ENCODE measurements around the gene COL4A2.

The COL4A2 gene

GRCh38 chr13:110463156-110463555 is 156.1 kb downstream of the COL4A2 start:
- DNase-seq, result no peak

GRCh38 chr13:110463871-110464510 is 156.9 kb downstream of the COL4A2 start:
- DNase-seq, result no peak

GRCh38 chr13:110464556-110465333 is 157.7 kb downstream of the COL4A2 start:
- no peak for DNase-seq

- no peak for DNase-seq
These were observed 158.6 kb downstream of the COL4A2 start for GRCh38 chr13:110465696-110466095.

- DNase-seq, result no peak
These were observed 159.3 kb downstream of the COL4A2 start for GRCh38 chr13:110466266-110466915.

GRCh38 chr13:110467516-110468110 is 160.5 kb downstream of the COL4A2 start:
- DNase-seq, result no peak

GRCh38 chr13:110468986-110469495 is 162.0 kb downstream of the COL4A2 start:
- DNase-seq, result no peak

- no peak for DNase-seq
These were observed 162.5 kb downstream of the COL4A2 start for GRCh38 chr13:110469597-110469996.

- no peak for DNase-seq
These were observed 163.4 kb downstream of the COL4A2 start for GRCh38 chr13:110470272-110471009.

- no peak for DNase-seq
These were observed 164.2 kb downstream of the COL4A2 start for GRCh38 chr13:110471156-110471832.

- no peak for DNase-seq
These were observed 164.7 kb downstream of the COL4A2 start for GRCh38 chr13:110471833-110472162.

- DNase-seq, result no peak
These were observed 165.9 kb downstream of the COL4A2 start for GRCh38 chr13:110472904-110473563.

- no peak for DNase-seq
These were observed 167.6 kb downstream of the COL4A2 start for GRCh38 chr13:110474713-110475112.

GRCh38 chr13:110475117-110475516 is 168.0 kb downstream of the COL4A2 start:
- no peak for DNase-seq

GRCh38 chr13:110475550-110476219 is 168.6 kb downstream of the COL4A2 start:
- DNase-seq, result no peak

- no peak for DNase-seq
These were observed 169.1 kb downstream of the COL4A2 start for GRCh38 chr13:110476220-110476617.

GRCh38 chr13:110477706-110478245 is 170.7 kb downstream of the COL4A2 start:
- no peak for DNase-seq

GRCh38 chr13:110478405-110479214 is 171.5 kb downstream of the COL4A2 start:
- DNase-seq, result no peak

- DNase-seq, result no peak
These were observed 172.1 kb downstream of the COL4A2 start for GRCh38 chr13:110479215-110479545.

GRCh38 chr13:110479648-110480047 is 172.6 kb downstream of the COL4A2 start:
- DNase-seq, result no peak

Measured in stimulated activated naive CD4-positive, alpha-beta T cell treated with Interleukin-2 at 50 U/mL for 16 hours (primary cell).